Loucy (cell line): Measurements from ENCODE around the gene NMNAT2.

ENCODE experiments used
- H2AFZ ChIP-seq: fragments of 200-600 bp; sonication (generic); 2 replicates; pipeline ENCODE4 v1.6.0; 2016; ENCODE audit warnings: antibody characterized with exemption, mild to moderate bottlenecking, low read length, moderate library complexity
- H3F3A ChIP-seq: fragments of 200-600 bp; 2 replicates; pipeline ENCODE4 v1.6.0; 2016; ENCODE audit warnings: antibody characterized with exemption, low read depth, mild to moderate bottlenecking
- H3K27me3 ChIP-seq: fragments of 200-600 bp; sonication (generic); 2 replicates; pipeline ENCODE4 v1.6.1; 2014; ENCODE audit warnings: low read length, mild to moderate bottlenecking; ENCODE audit not compliant: insufficient read depth, poor library complexity, severe bottlenecking
- H3K36me3 ChIP-seq: fragments of 200-600 bp; sonication (generic); 2 replicates; pipeline ENCODE4 v1.6.1; 2016; ENCODE audit warnings: low read length; ENCODE audit not compliant: insufficient read depth
- H3K4me1 ChIP-seq: fragments of 200-600 bp; sonication (generic); 2 replicates; pipeline ENCODE4 v1.5.1; 2014; ENCODE audit warnings: low read length, mild to moderate bottlenecking; ENCODE audit not compliant: insufficient read depth, poor library complexity, severe bottlenecking
- H3K4me2 ChIP-seq: fragments of 200-600 bp; sonication (generic); 2 replicates; pipeline ENCODE4 v1.6.0; 2014; ENCODE audit warnings: antibody characterized with exemption, low read length, low read depth, mild to moderate bottlenecking; ENCODE audit not compliant: poor library complexity, severe bottlenecking
- H3K4me3 ChIP-seq: fragments of 200-600 bp; sonication (generic); 2 replicates; pipeline ENCODE4 v1.5.1; 2014; ENCODE audit warnings: low read length, mild to moderate bottlenecking, mixed read lengths; ENCODE audit not compliant: poor library complexity, severe bottlenecking
- H3K79me2 ChIP-seq: fragments of 200-600 bp; sonication (generic); 2 replicates; pipeline ENCODE4 v1.6.1; 2014; ENCODE audit warnings: low read length; ENCODE audit not compliant: insufficient read depth
- H3K9ac ChIP-seq: fragments of 200-600 bp; sonication (generic); 2 replicates; pipeline ENCODE4 v1.6.0; 2014; ENCODE audit warnings: mild to moderate bottlenecking, low read depth, low read length, moderate library complexity; ENCODE audit not compliant: poor library complexity, severe bottlenecking
- H3K9me2 ChIP-seq: fragments of 200-600 bp; sonication (generic); replicated peaks from 2 replicates; pipeline ENCODE4 v1.6.1; 2016; ENCODE audit warnings: low read depth, low read length, mixed read lengths
- H3K9me3 ChIP-seq: fragments of 200-600 bp; sonication (generic); 2 replicates; pipeline ENCODE4 v1.6.1; 2014; ENCODE audit warnings: mild to moderate bottlenecking, antibody characterized with exemption, low read length, low read depth; ENCODE audit not compliant: insufficient read depth
- H4K20me1 ChIP-seq: fragments of 200-600 bp; sonication (generic); 2 replicates; pipeline ENCODE4 v1.6.0; 2014; ENCODE audit warnings: antibody characterized with exemption, low read length, mild to moderate bottlenecking; ENCODE audit not compliant: insufficient read depth, poor library complexity, severe bottlenecking
- EZH2phosphoT487 ChIP-seq: fragments of 200-600 bp; IDR thresholded peaks from 2 replicates; pipeline ENCODE4 v1.6.1; 2018; ENCODE audit warnings: antibody characterized with exemption, mild to moderate bottlenecking, moderate library complexity, borderline replicate concordance
- TF ChIP-seq, protein P1 (sequence below): fragments of 200-600 bp; sonication (generic); conservative IDR thresholded peaks from 2 replicates; pipeline ENCODE4 v1.5.1; 2014; ENCODE audit warnings: mild to moderate bottlenecking, antibody characterized with exemption, low read length

Gene NMNAT2

DNA sequence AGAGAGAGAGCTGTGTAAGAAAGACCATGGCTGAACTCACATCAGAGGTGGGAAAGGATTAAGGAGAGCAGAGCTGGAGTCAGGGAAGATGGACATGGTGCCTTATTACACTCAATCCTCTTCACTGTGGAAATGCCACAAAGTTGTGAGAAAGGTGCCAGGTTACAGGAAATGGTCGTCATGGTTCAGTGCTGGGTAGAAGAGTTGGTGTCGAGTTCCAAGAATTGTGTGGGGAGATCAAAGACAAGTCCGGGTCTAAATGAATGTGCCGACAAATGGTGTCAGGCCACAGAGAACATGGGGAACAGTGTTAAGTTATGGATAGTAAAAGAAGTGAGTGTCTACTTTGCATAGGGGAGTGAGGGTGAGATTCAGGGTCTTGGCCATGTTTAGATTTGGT is 191.2 kb downstream of the NMNAT2 start:
- Histone ChIP-seq H3K9ac (no peak overlapping the region), H3F3A (no peaks in the 10 kb centered on the region), H3K27me3 (no peaks in the 10 kb centered on the region), H3K4me3 (no peak overlapping the region), H3K9me2 (no peaks in the 10 kb centered on the region), H4K20me1 (no peaks in the 10 kb centered on the region), H2AFZ (no peak overlapping the region), H3K4me2 (peak overlapping the region; percentile 15), H3K36me3 (no peaks in the 10 kb centered on the region), H3K79me2 (no peaks in the 10 kb centered on the region), H3K4me1 (peaks cover 37% of the 10 kb centered on the region), H3K9me3 (no peaks in the 10 kb centered on the region)
- TF ChIP-seq EZH2phosphoT487, result no peak
- TF ChIP-seq, protein P1, sequence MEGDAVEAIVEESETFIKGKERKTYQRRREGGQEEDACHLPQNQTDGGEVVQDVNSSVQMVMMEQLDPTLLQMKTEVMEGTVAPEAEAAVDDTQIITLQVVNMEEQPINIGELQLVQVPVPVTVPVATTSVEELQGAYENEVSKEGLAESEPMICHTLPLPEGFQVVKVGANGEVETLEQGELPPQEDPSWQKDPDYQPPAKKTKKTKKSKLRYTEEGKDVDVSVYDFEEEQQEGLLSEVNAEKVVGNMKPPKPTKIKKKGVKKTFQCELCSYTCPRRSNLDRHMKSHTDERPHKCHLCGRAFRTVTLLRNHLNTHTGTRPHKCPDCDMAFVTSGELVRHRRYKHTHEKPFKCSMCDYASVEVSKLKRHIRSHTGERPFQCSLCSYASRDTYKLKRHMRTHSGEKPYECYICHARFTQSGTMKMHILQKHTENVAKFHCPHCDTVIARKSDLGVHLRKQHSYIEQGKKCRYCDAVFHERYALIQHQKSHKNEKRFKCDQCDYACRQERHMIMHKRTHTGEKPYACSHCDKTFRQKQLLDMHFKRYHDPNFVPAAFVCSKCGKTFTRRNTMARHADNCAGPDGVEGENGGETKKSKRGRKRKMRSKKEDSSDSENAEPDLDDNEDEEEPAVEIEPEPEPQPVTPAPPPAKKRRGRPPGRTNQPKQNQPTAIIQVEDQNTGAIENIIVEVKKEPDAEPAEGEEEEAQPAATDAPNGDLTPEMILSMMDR, result no peak

DNA sequence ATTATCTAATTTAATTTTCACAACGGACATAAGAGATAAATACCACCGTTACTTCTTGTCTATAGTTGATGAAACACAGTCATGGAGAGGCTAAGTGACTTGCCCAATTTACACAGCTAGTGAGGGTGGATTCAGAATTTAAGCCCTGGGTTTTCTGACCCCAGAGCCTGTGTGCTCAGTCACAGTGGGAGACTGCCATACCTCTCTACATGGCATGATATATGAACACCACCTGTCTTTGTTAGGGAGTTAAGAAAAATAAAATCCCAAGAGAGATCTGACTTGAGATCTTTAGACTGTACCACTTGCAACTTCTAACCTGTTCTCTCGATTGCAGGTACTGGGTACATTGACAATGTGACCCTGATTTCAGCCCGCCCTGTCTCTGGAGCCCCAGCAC is 191.8 kb downstream of the NMNAT2 start:
- H3K4me1 ChIP-seq, result peaks cover 31% of the 10 kb centered on the region
- no peaks in the 10 kb centered on the region for H3K9me2 ChIP-seq
- H3K36me3 ChIP-seq, result no peaks in the 10 kb centered on the region
- TF ChIP-seq, protein P1, result no peak
- no peak for TF ChIP-seq EZH2phosphoT487
- H3K79me2 ChIP-seq, result no peaks in the 10 kb centered on the region
- no peak overlapping the region for H3K9ac ChIP-seq
- no peak overlapping the region for H3K4me2 ChIP-seq
- no peaks in the 10 kb centered on the region for H3K9me3 ChIP-seq
- no peak overlapping the region for H3K4me3 ChIP-seq
- H4K20me1 ChIP-seq, result no peaks in the 10 kb centered on the region
- no peaks in the 10 kb centered on the region for H3F3A ChIP-seq
- H3K27me3 ChIP-seq, result no peaks in the 10 kb centered on the region
- no peak overlapping the region for H2AFZ ChIP-seq

DNA sequence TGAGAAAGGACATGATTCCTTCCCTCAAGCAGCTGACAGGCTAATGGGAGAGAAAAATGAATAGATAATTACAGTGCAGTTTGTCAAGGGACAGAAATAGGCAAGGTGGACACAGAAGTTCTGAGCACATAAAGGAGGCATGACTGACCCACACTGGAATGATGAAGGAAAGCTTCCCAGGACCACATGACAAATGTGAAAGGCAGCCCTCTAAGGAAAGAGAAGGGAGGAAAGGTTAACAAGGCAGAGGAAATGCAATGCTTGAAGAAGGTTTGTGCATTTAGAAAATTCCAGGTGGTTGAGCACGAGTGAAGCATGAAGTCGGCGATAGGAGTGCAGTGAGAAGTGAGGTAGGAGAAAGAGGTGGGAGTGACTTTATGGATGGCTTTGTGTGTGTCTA is 194.7 kb downstream of the NMNAT2 start:
- Histone ChIP-seq H2AFZ (no peak overlapping the region), H3K27me3 (no peaks in the 10 kb centered on the region), H3K4me2 (no peak overlapping the region), H3K4me1 (peaks cover 41% of the 10 kb centered on the region), H3F3A (peaks cover 7% of the 10 kb centered on the region; the same call in 1 of the 2 replicates), H3K9ac (no peak overlapping the region), H3K36me3 (no peaks in the 10 kb centered on the region), H3K9me2 (no peaks in the 10 kb centered on the region), H4K20me1 (no peaks in the 10 kb centered on the region), H3K4me3 (no peak overlapping the region), H3K79me2 (no peaks in the 10 kb centered on the region), H3K9me3 (no peaks in the 10 kb centered on the region)
- no peak for TF ChIP-seq EZH2phosphoT487
- TF ChIP-seq, protein P1, result no peak
